Keratinocyte (primary cell): Measurements from ENCODE around the gene SLC44A5.

ENCODE experiments used
- CTCF ChIP-seq, 3 experiments: IDR thresholded peaks in 1 of 3; conservative IDR thresholded peaks in 1 of 3; optimal IDR thresholded peaks in 1 of 3; 2 replicates in 2 of 3; 3 replicates in 1 of 3; pipeline versions ENCODE3 to v1.5.1; 2011; ENCODE audit warnings: low read length in 3 of 3, mild to moderate bottlenecking in 3 of 3, moderate library complexity in 2 of 3, control low read depth in 1 of 3, inconsistent platforms in 1 of 3; ENCODE audit not compliant: insufficient read depth in 2 of 3; ENCODE audit errors: extremely low read depth in 1 of 3
- EZH2 ChIP-seq: IDR thresholded peaks from one replicate; pipeline ENCODE4 v1.6.1; 2012; ENCODE audit warnings: inconsistent platforms, mild to moderate bottlenecking, low read length, moderate library complexity

GRCh38 chr1:75373542-75374159 lies 237.3 kb downstream of the SLC44A5 start:
- TF ChIP-seq EZH2: no peak
- no peak for TF ChIP-seq CTCF (optimal IDR thresholded peaks at IDR 0.05 in 1 of 3, IDR thresholded peaks at IDR 0.05 in 1 of 3, conservative IDR thresholded peaks at IDR 0.05 in 1 of 3; ENCODE audit: extremely low read depth in 1 of 3, insufficient read depth in 2 of 3, low read length in 3 of 3)
